H1 (cell line): ENCODE results near the gene GPRC5D. TPM values are rescaled to one million over a fixed set of nuclear protein-coding genes. Genes with fewer than 3 reads are reported as not detected.

Experiments used
- CTCF ChIA-PET: fragments of 300-600 bp; sonication (Branson Sonifier 250); formaldehyde crosslinking; loops from one replicate; lab custom pipeline; 2021; ENCODE audit not compliant: partially characterized antibody; lab: Charles Lee
- POLR2A ChIA-PET: fragments of 300-600 bp; sonication (Branson Sonifier 250); formaldehyde crosslinking; loops from one replicate; lab custom pipeline; 2021; ENCODE audit warnings: inconsistent platforms; ENCODE audit not compliant: partially characterized antibody; lab: Charles Lee
- DNase-seq, 2 experiments: peaks; one replicate each; pipeline versions ENCODE4 v3.0.0 to v3.0.0-alpha.2; 2010 to 2022; ENCODE audit warnings: low spot score in 2 of 2, low read depth in 1 of 2, mixed read lengths in 1 of 2
- FAIRE-seq: peaks from 2 replicates; lab custom pipeline; 2011; peaks lifted over from hg19 to GRCh38; lab: Jason Lieb, UNC
- H2AFZ ChIP-seq: 2 replicates; pipeline ENCODE4 v1.8.1; 2012; ENCODE audit warnings: low read length, inconsistent platforms
- H2AK5ac ChIP-seq: 2 replicates; pipeline ENCODE4 v1.6.1; 2013; ENCODE audit warnings: low read depth, low read length
- H2BK120ac ChIP-seq: replicated peaks from 2 replicates; pipeline ENCODE3; 2013; ENCODE audit warnings: low read depth, low read length, inconsistent platforms
- H2BK12ac ChIP-seq: 2 replicates; pipeline ENCODE4 v1.6.1; 2013; ENCODE audit warnings: low read depth, low read length
- H2BK15ac ChIP-seq: 2 replicates; pipeline ENCODE4 v1.6.1; 2013; ENCODE audit warnings: low read length
- H2BK20ac ChIP-seq: 2 replicates; pipeline ENCODE4 v1.6.1; 2013; ENCODE audit warnings: low read length
- H2BK5ac ChIP-seq: 2 replicates; pipeline ENCODE4 v1.6.1; 2013; ENCODE audit warnings: low read depth, low read length
- H3K14ac ChIP-seq: 2 replicates; pipeline ENCODE4 v1.6.1; 2013; ENCODE audit warnings: inconsistent platforms; ENCODE audit not compliant: insufficient read length
- H3K18ac ChIP-seq: 2 replicates; pipeline ENCODE4 v1.6.1; 2013; ENCODE audit warnings: low read length; ENCODE audit errors: extremely low read depth
- H3K23ac ChIP-seq: 2 replicates; pipeline ENCODE4 v1.6.1; 2013; ENCODE audit warnings: inconsistent platforms; ENCODE audit not compliant: insufficient read length
- H3K23me2 ChIP-seq: 2 replicates; pipeline ENCODE4 v1.6.1; 2013; ENCODE audit warnings: low read depth, low read length
- H3K27ac ChIP-seq: 2 replicates; pipeline ENCODE4 v1.6.1; 2011; ENCODE audit warnings: low read depth, low read length, inconsistent platforms
- H3K27me3 ChIP-seq, 4 experiments: replicated peaks in 1 of 4; 1 replicate in 1 of 4; 2 replicates in 3 of 4; pipeline versions ENCODE4 v1.6.1 to v1.8.1; 2011 to 2013; ENCODE audit warnings: low read length in 3 of 4, mild to moderate bottlenecking in 3 of 4, inconsistent platforms in 2 of 4, mixed read lengths in 2 of 4, moderate library complexity in 1 of 4; ENCODE audit not compliant: control insufficient read depth in 3 of 4, insufficient read depth in 3 of 4; ENCODE audit errors: extremely low read depth in 1 of 4
- H3K36me3 ChIP-seq, 4 experiments: 2 replicates each; pipeline versions ENCODE4 v1.6.1 to v1.8.1; 2011 to 2013; ENCODE audit warnings: mild to moderate bottlenecking in 4 of 4, low read length in 3 of 4, moderate library complexity in 2 of 4, control low read depth in 1 of 4, inconsistent platforms in 1 of 4; ENCODE audit not compliant: insufficient read depth in 4 of 4, control insufficient read depth in 2 of 4
- H3K4ac ChIP-seq: replicated peaks from 2 replicates; pipeline ENCODE3; 2013; ENCODE audit warnings: low read length, low read depth, mixed read lengths, inconsistent platforms; ENCODE audit not compliant: insufficient read length
- H3K4me1 ChIP-seq, 4 experiments: replicated peaks in 1 of 4; 1 replicate in 1 of 4; 2 replicates in 3 of 4; pipeline versions ENCODE4 v1.6.1 to v1.8.1; 2011 to 2013; ENCODE audit warnings: low read length in 3 of 4, inconsistent platforms in 2 of 4, mixed read lengths in 1 of 4; ENCODE audit not compliant: insufficient read depth in 4 of 4, control insufficient read depth in 3 of 4
- H3K4me2 ChIP-seq, 2 experiments: 2 replicates each; pipeline versions ENCODE4 v1.6.1 to v1.8.1; 2011 to 2013; ENCODE audit warnings: low read depth in 2 of 2, low read length in 2 of 2, control low read depth in 1 of 2, inconsistent platforms in 1 of 2, mild to moderate bottlenecking in 1 of 2; ENCODE audit not compliant: insufficient read depth in 1 of 2
- H3K4me3 ChIP-seq, 4 experiments: fragments of 200-600, 300-600 bp in 1 of 4; sonication (generic), shearing (Covaris generic), sonication (Bioruptor Twin) in 1 of 4; 2 replicates each; pipeline versions ENCODE4 v1.5.1 to v1.8.1; 2011 to 2016; ENCODE audit warnings: low read length in 4 of 4, low read depth in 3 of 4, control low read depth in 2 of 4, inconsistent platforms in 2 of 4, mild to moderate bottlenecking in 2 of 4, mixed read lengths in 1 of 4, moderate library complexity in 1 of 4; ENCODE audit not compliant: insufficient read depth in 2 of 4; ENCODE audit errors: extremely low read depth in 1 of 4
- H3K56ac ChIP-seq: replicated peaks from 2 replicates; pipeline ENCODE3; 2013; ENCODE audit warnings: low read depth, mild to moderate bottlenecking, mixed read lengths, low read length, inconsistent platforms; ENCODE audit not compliant: insufficient read length
- H3K79me1 ChIP-seq: 2 replicates; pipeline ENCODE4 v1.6.1; 2013; ENCODE audit warnings: low read depth, low read length, control low read depth
- H3K79me2 ChIP-seq, 2 experiments: 2 replicates each; pipeline versions ENCODE4 v1.6.1 to v1.8.1; 2012 to 2013; ENCODE audit warnings: low read length in 2 of 2, mild to moderate bottlenecking in 2 of 2, inconsistent platforms in 1 of 2; ENCODE audit not compliant: insufficient read depth in 2 of 2, control insufficient read depth in 1 of 2
- H3K9ac ChIP-seq, 4 experiments: replicated peaks in 1 of 4; 1 replicate in 1 of 4; 2 replicates in 3 of 4; pipeline versions ENCODE4 v1.6.1 to v1.8.1; 2011 to 2013; ENCODE audit warnings: low read depth in 3 of 4, low read length in 3 of 4, control low read depth in 2 of 4, mild to moderate bottlenecking in 2 of 4, moderate library complexity in 2 of 4, inconsistent platforms in 1 of 4; ENCODE audit errors: extremely low read depth in 1 of 4
- H3K9me3 ChIP-seq, 2 experiments: 2 replicates each; pipeline versions ENCODE4 v1.6.1 to v1.8.1; 2012 to 2013; ENCODE audit warnings: mild to moderate bottlenecking in 2 of 2, moderate library complexity in 2 of 2, control low read depth in 1 of 2, inconsistent platforms in 1 of 2, low read depth in 1 of 2, low read length in 1 of 2, mixed read lengths in 1 of 2; ENCODE audit not compliant: insufficient read depth in 2 of 2
- H4K20me1 ChIP-seq, 2 experiments: replicated peaks in 1 of 2; 2 replicates each; pipeline versions ENCODE3 to v1.8.1; 2011 to 2013; ENCODE audit warnings: inconsistent platforms in 2 of 2, low read length in 2 of 2, mild to moderate bottlenecking in 1 of 2; ENCODE audit not compliant: insufficient read depth in 2 of 2, control insufficient read depth in 1 of 2
- H4K5ac ChIP-seq: 2 replicates; pipeline ENCODE4 v1.6.1; 2013; ENCODE audit warnings: low read length, low read depth, mixed read lengths, inconsistent platforms; ENCODE audit not compliant: insufficient read length
- H4K8ac ChIP-seq: 2 replicates; pipeline ENCODE4 v1.8.0; 2013; ENCODE audit warnings: mild to moderate bottlenecking, moderate library complexity, low read length, inconsistent platforms; ENCODE audit not compliant: insufficient read depth; ENCODE audit errors: extremely low read depth
- H4K91ac ChIP-seq: replicated peaks from 2 replicates; pipeline ENCODE3; 2013; ENCODE audit warnings: low read length, mixed read lengths, inconsistent platforms; ENCODE audit not compliant: insufficient read length
- BACH1 ChIP-seq: IDR thresholded peaks from 2 replicates; pipeline ENCODE4 v1.6.1; 2012; ENCODE audit warnings: low read length, improper control_type of control experiment
- EZH2 ChIP-seq: fragments of 200-600 bp; sonication (generic); IDR thresholded peaks from 2 replicates; pipeline ENCODE4 v1.7.1; 2012; ENCODE audit warnings: low read depth, mild to moderate bottlenecking, moderate library complexity, low read length, inconsistent platforms; ENCODE audit not compliant: severe bottlenecking
- NRF1 ChIP-seq: IDR thresholded peaks from 2 replicates; pipeline ENCODE4 v1.6.1; 2011; ENCODE audit warnings: mild to moderate bottlenecking, low read depth, low read length, improper control_type of control experiment
- SIX5 ChIP-seq: IDR thresholded peaks from 2 replicates; pipeline ENCODE4 v1.6.1; 2011; ENCODE audit warnings: mild to moderate bottlenecking, low read depth, low read length
- WGBS, 2 experiments: shearing (Covaris generic) in 1 of 2; methylation state at CpG; one replicate each; pipeline versions ENCODE4 v1.1.6 to v1.1.7; 2013 to 2015; ENCODE audit warnings: low lambda C conversion rate in 2 of 2, mixed read lengths in 2 of 2, inconsistent platforms in 1 of 2, low coverage in 1 of 2, missing lambda C conversion rate in 1 of 2; ENCODE audit not compliant: insufficient replicate concordance in 2 of 2, insufficient coverage in 1 of 2, insufficient read length in 1 of 2; ENCODE audit errors: extremely low coverage in 1 of 2, missing lambda C conversion rate in 1 of 2; 5-methylcytosine and 5-hydroxymethylcytosine counted together
- polyA plus RNA-seq, 7 experiments: library from polyadenylated mRNA; depleted of rRNA in 3 of 7; stranded (reverse) in 5 of 7; unstranded in 2 of 7; fragments of >200 nt in 5 of 7; fragments of 200-250 nt in 2 of 7; gene quantifications; 1 replicate in 5 of 7; 2 replicates in 1 of 7; 4 replicates in 1 of 7; pipeline versions ENCODE4 v1.2.1 to v1.2.3, GENCODE V29; 2011 to 2013; ENCODE audit warnings: missing spikeins in 2 of 7, mixed read lengths in 2 of 7
- total RNA-seq: library from RNA; stranded (reverse); fragmentation: NEBNext Ultra II Directional; extraction: Animal tissue kit (Norgen Biotek cat#: 25700); gene quantifications from 2 replicates; pipeline ENCODE4 v1.2.1, GENCODE V29; 2021

The GPRC5D gene
- total and polyA plus RNA-seq, 2 of the 8 experiments (the other 6 are each of a cell fraction or from before 2014, with no cell fraction given): 0.45 TPM; not detected in 1

DNA sequence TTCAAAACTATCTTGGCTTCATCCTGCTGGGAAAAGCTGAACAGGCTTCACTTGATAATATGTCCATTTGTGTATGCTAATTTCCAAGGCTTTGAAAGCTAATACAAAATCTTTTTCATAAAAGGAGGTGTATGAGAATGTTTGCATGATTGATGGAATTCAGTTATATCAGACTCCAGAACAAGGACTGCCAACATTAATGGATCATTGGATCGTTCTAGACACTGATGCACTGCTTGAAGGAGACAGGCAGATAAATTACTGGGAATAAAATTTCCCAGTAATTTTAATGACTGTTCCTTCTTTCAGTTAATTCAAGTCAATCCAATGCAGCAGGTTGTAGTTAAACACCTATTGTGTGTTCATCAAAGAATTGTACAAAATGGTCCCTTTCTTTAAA is 466 bp downstream of the GPRC5D start:
- Histone ChIP-seq H3K23me2 (no peaks in the 10 kb centered on the region), H2BK15ac (no peak overlapping the region), H3K9me3 (no peaks in the 10 kb centered on the region), H3K4me1 (no peaks in the 10 kb centered on the region), H3K18ac (no peak overlapping the region), H4K8ac (no peak overlapping the region), H3K56ac (no peak overlapping the region), H4K20me1 (no peaks in the 10 kb centered on the region), H2BK120ac (no peak overlapping the region), H3K79me2 (no peaks in the 10 kb centered on the region), H2BK20ac (no peak overlapping the region), H2AK5ac (no peak overlapping the region), H2BK12ac (no peak overlapping the region), H3K14ac (no peak overlapping the region), H3K23ac (no peak overlapping the region), H3K27me3 (no peaks in the 10 kb centered on the region), H3K9ac (no peak overlapping the region), H3K79me1 (no peaks in the 10 kb centered on the region), H3K4me3 (no peak overlapping the region), H4K5ac (no peak overlapping the region), H3K36me3 (no peaks in the 10 kb centered on the region), H3K27ac (no peak overlapping the region), H3K4me2 (no peak overlapping the region), H4K91ac (no peak overlapping the region), H2BK5ac (no peak overlapping the region), H2AFZ (no peak overlapping the region), H3K4ac (no peak overlapping the region)
- no peak for FAIRE-seq
- WGBS, 2 experiments: 87% methylated on average over 1 of the region's 1 CpG; no CpG with 5 or more reads in 1 of the 2 experiments
- DNase-seq: no peak
- ChIA-PET CTCF (interaction anchor here (0.7 to 1.6 kb wide), 3 partner anchors 16 to 34 kb away, joined by 3 to 4 read pairs (median 3); no protein-coding TSS in a partner anchor), POLR2A (interaction anchor here (0.9 kb wide), 1 partner anchor 10 kb away, joined by 3 read pairs; no protein-coding TSS in a partner anchor)
- no peak for TF ChIP-seq EZH2
- no peak for TF ChIP-seq BACH1
- TF ChIP-seq NRF1: no peak
- no peak for TF ChIP-seq SIX5
